ENCODE data around the gene LORICRIN. TPM values are rescaled to one million over a fixed set of nuclear protein-coding genes. Genes with fewer than 3 reads are reported as not detected.
"Not testable (repeated sequence)": the region's sequence is repeated elsewhere in the genome, so short reads cannot be mapped to it uniquely, and the experiment has no call there.

LORICRIN gene
- total RNA-seq, 1 donor from 2014 or later = not detected

- no peak overlapping the region for H3K4me3 Mint-ChIP-seq (ENCODE audit: unreplicated experiment)
- DNase-seq (ENCODE audit: low spot score) = no peak
- no peak overlapping the region for H3K27ac Mint-ChIP-seq (ENCODE audit: unreplicated experiment)
- no peaks in the 10 kb centered on the region for H3K4me1 Mint-ChIP-seq (ENCODE audit: unreplicated experiment)
- no peaks in the 10 kb centered on the region for H3K36me3 Mint-ChIP-seq (ENCODE audit: low read depth, unreplicated experiment)
- TF ChIP-seq CTCF (IDR thresholded peaks at IDR 0.05; ENCODE audit: unreplicated experiment) = no peak
- peaks cover 7% of the 10 kb centered on the region for H3K27me3 Mint-ChIP-seq (ENCODE audit: unreplicated experiment)
- no peaks in the 10 kb centered on the region for H3K9me3 Mint-ChIP-seq (ENCODE audit: unreplicated experiment)
Observed at GRCh38 chr1:153228491-153228890, 31.0 kb upstream of the LORICRIN start.

GRCh38 chr1:153229076-153229829 is 30.2 kb upstream of the LORICRIN start:
- H3K36me3 Mint-ChIP-seq (ENCODE audit: low read depth, unreplicated experiment); H3K4me3 Mint-ChIP-seq (ENCODE audit: unreplicated experiment); H3K27me3 Mint-ChIP-seq (ENCODE audit: unreplicated experiment); H3K9me3 Mint-ChIP-seq (ENCODE audit: unreplicated experiment); H3K27ac Mint-ChIP-seq (ENCODE audit: unreplicated experiment); H3K4me1 Mint-ChIP-seq (ENCODE audit: unreplicated experiment): not testable (repeated sequence)
- peak; percentile 57 for DNase-seq (ENCODE audit: low spot score)
- TF ChIP-seq CTCF (IDR thresholded peaks at IDR 0.05; ENCODE audit: unreplicated experiment) = peak; percentile 69

GRCh38 chr1:153231363-153231762 is 28.1 kb upstream of the LORICRIN start:
- TF ChIP-seq CTCF (IDR thresholded peaks at IDR 0.05; ENCODE audit: unreplicated experiment) = no peak
- Mint-ChIP-seq H3K27ac (ENCODE audit: unreplicated experiment) (no peak overlapping the region), H3K4me1 (ENCODE audit: unreplicated experiment) (no peaks in the 10 kb centered on the region), H3K9me3 (ENCODE audit: unreplicated experiment) (no peaks in the 10 kb centered on the region), H3K4me3 (ENCODE audit: unreplicated experiment) (no peak overlapping the region), H3K36me3 (ENCODE audit: low read depth, unreplicated experiment) (no peaks in the 10 kb centered on the region), H3K27me3 (ENCODE audit: unreplicated experiment) (peaks cover 7% of the 10 kb centered on the region)
- DNase-seq (ENCODE audit: low spot score) = no peak

GRCh38 chr1:153231785-153232184 is 27.7 kb upstream of the LORICRIN start:
- peaks cover 7% of the 10 kb centered on the region for H3K27me3 Mint-ChIP-seq (ENCODE audit: unreplicated experiment)
- no peaks in the 10 kb centered on the region for H3K9me3 Mint-ChIP-seq (ENCODE audit: unreplicated experiment)
- no peak overlapping the region for H3K4me3 Mint-ChIP-seq (ENCODE audit: unreplicated experiment)
- DNase-seq (ENCODE audit: low spot score) = no peak
- H3K27ac Mint-ChIP-seq (ENCODE audit: unreplicated experiment) = no peak overlapping the region
- no peak for TF ChIP-seq CTCF (IDR thresholded peaks at IDR 0.05; ENCODE audit: unreplicated experiment)
- no peaks in the 10 kb centered on the region for H3K4me1 Mint-ChIP-seq (ENCODE audit: unreplicated experiment)
- no peaks in the 10 kb centered on the region for H3K36me3 Mint-ChIP-seq (ENCODE audit: low read depth, unreplicated experiment)

- H3K9me3 Mint-ChIP-seq (ENCODE audit: unreplicated experiment) = no peaks in the 10 kb centered on the region
- no peaks in the 10 kb centered on the region for H3K36me3 Mint-ChIP-seq (ENCODE audit: low read depth, unreplicated experiment)
- no peaks in the 10 kb centered on the region for H3K4me1 Mint-ChIP-seq (ENCODE audit: unreplicated experiment)
- no peak for DNase-seq (ENCODE audit: low spot score)
- H3K4me3 Mint-ChIP-seq (ENCODE audit: unreplicated experiment) = no peak overlapping the region
- peaks cover 7% of the 10 kb centered on the region for H3K27me3 Mint-ChIP-seq (ENCODE audit: unreplicated experiment)
- no peak for TF ChIP-seq CTCF (IDR thresholded peaks at IDR 0.05; ENCODE audit: unreplicated experiment)
- no peak overlapping the region for H3K27ac Mint-ChIP-seq (ENCODE audit: unreplicated experiment)
Observed at GRCh38 chr1:153232553-153232952, 26.9 kb upstream of the LORICRIN start.

Measured in endothelial cell (in vitro differentiated cells).